Endometrial microvascular endothelial cells (primary cell): Measurements from ENCODE around the gene C13orf42. TPM values are rescaled to one million over a fixed set of nuclear protein-coding genes. Genes with fewer than 3 reads are reported as not detected.

Experiments used
- in situ Hi-C: cut with HindIII; loops from 2 replicates; pipeline ENCODE4 v1.10.0; 2017; ENCODE audit warnings: low sequenced_read_pairs, low pct_unique_long_range_greater_than_20kb; ENCODE audit errors: inconsistent ontology term
- total RNA-seq: library from RNA; depleted of rRNA; stranded (reverse); fragments of >200 nt; gene quantifications from one replicate; pipeline ENCODE4 v1.2.3, GENCODE V29; 2015; ENCODE audit errors: inconsistent ontology term

C13orf42 gene
- total RNA-seq = not detected

- in situ Hi-C loops = no loop called here
These were observed at the start of gene C13orf42 for GRCh38 chr13:51111174-51111573. C13orf42 (minus strand) TSS chr13:51111274; CDS start chr13:51111209, 65 bp downstream.

DNA sequence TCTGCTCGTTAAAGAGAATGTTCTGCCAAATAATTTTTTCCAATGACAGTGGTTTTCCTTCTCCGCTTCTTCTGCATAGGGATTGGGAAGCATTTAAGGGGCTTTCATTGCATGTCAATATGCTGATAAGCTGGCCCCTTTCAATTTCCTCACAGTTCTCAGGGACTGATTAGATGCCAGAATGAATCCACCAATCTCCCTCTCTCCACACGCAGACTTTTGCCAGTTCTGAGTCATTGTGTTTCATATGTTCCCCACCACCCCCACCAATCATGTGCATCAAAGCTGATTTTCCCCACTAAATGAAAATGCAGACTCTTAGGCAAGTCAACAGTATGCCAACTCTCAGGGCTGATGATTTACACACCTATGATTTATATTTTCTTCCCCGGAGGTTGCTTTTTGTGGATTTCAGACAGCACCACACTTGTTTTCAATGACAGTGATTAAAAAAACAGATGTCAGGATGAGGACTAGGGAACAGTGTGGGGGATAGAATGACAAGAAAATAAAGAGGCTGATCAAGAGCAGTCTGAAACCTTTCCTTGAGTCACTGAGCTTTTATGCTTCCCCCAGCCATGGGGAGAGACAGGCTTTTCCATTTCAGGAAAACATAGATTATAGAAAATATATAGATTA is 47.9 kb upstream of the C13orf42 start:
- in situ Hi-C loops = loop anchor here (25.0 kb wide), 1 partner anchor 128 kb away; no protein-coding TSS in a partner anchor

- in situ Hi-C loops = loop anchor here (25.0 kb wide), 1 partner anchor 129 kb away; no protein-coding TSS in a partner anchor
These were observed 47.3 kb upstream of the C13orf42 start for GRCh38 chr13:51158365-51158764.

GRCh38 chr13:51156648-51157047 is 45.6 kb upstream of the C13orf42 start:
- in situ Hi-C loops = loop anchor here (25.0 kb wide), 1 partner anchor 131 kb away; no protein-coding TSS in a partner anchor

- in situ Hi-C loops = loop anchor here (25.0 kb wide), 1 partner anchor 131 kb away; no protein-coding TSS in a partner anchor
These were observed 44.9 kb upstream of the C13orf42 start for GRCh38 chr13:51155776-51156515.

DNA sequence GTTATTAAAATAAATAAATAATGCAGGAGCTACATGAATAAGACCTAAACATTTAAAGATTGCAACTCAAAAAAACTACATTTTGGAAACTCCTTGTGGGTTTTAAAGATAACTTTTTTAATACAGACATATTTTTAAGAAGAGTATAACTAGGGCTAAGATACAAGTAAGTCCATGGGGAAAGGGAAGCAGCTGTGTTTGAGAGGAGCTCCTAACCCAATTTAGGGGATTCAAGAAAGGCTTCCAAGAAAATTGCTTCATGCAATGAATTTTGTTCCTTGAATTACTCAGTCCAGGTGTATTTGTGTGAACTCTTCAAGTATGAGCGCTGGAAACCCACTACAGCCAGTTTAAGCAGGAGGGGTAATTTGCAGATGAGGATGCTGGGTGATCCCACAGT is 44.1 kb upstream of the C13orf42 start:
- in situ Hi-C loops = loop anchor here (25.0 kb wide), 1 partner anchor 132 kb away; no protein-coding TSS in a partner anchor

DNA sequence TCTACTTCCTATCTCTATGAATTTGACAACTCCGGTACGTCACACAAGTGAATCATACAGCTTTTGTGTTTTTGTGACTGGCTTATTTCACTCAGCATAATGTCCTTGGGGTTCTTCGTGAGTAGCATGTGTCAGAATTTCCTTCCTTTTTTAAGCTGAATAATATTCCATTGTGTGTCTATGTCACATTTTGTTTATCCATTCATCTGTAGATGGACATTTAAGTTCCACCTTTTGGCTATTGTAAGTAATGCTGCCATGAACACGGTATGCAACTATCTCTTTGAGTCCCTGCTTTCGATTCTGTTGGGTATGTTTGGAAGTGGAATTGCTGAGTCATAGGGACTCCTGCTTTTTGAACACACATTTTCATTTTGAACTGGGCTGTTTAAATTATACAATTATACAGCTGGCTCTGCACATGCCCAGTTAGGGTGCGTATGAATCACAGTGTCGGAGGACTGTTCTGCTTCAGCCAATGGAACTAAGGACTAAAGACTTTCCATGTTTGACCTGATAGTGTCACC is 43.0 kb upstream of the C13orf42 start:
- in situ Hi-C loops = loop anchor here (25.0 kb wide), 1 partner anchor 133 kb away; no protein-coding TSS in a partner anchor

DNA sequence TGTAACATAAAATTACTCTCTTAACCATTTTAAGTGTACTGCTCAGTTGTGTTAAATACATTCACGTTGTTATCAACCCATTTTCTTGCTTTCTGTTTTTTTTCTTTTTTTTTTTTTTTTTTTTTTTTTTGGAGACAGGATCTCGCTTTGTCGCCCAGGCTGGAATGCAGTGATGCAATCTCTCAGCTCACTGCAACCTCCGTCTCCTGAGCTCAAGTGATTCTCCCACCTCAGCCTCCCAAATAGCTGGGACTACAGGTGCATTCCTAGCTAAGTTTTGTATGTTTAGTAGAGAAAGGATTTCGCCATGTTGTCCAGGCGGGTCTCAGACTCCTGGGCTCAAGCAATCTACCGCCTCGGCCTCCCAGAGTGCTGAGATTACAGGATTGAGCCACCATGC is 42.5 kb upstream of the C13orf42 start:
- in situ Hi-C loops = loop anchor here (25.0 kb wide), 1 partner anchor 134 kb away; no protein-coding TSS in a partner anchor

DNA sequence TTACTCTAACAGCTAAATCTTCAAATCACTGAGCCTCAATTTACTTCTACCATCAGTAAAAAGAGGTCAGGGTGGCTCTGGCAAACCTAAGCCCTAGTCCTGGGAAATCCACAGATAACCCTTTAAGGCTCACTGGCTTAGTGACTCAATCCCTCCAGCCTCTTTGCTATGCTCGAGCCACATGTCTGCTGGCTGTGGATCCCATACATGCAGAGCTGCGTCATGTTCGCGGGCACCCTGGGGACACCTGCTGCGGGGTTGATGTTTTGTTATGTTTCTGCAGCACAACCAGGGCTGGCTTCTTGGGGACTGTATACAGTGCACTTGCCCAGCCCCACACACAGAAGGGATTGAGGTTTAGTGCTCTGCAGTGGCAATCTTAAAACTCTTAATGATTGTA is 41.6 kb upstream of the C13orf42 start:
- in situ Hi-C loops = loop anchor here (25.0 kb wide), 1 partner anchor 135 kb away; no protein-coding TSS in a partner anchor

DNA sequence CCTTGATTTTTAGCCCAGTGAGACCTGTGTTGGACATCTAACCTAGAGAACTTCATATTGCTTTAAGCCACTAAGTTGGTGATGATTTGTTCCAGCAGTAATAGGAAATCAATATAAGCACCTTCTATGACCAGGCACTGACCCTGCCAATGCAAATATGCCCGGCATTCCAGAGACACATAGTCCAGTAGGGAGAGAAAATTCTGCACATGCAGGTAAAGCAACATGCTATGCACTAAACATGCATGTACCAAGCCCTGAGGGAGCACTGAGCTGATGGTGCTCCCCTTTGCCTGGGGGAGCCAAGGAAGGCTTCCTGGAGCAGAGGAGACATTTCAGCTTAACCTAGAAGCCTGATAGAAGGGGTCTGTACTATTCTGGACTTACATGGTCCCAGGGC is 40.4 kb upstream of the C13orf42 start:
- in situ Hi-C loops = loop anchor here (25.0 kb wide), 1 partner anchor 136 kb away; no protein-coding TSS in a partner anchor

GRCh38 chr13:51148952-51149573 is 38.0 kb upstream of the C13orf42 start:
- in situ Hi-C loops = no loop called here

GRCh38 chr13:51148223-51148951 is 37.3 kb upstream of the C13orf42 start:
- in situ Hi-C loops = no loop called here

- in situ Hi-C loops = no loop called here
These were observed 36.7 kb upstream of the C13orf42 start for GRCh38 chr13:51147732-51148131.

DNA sequence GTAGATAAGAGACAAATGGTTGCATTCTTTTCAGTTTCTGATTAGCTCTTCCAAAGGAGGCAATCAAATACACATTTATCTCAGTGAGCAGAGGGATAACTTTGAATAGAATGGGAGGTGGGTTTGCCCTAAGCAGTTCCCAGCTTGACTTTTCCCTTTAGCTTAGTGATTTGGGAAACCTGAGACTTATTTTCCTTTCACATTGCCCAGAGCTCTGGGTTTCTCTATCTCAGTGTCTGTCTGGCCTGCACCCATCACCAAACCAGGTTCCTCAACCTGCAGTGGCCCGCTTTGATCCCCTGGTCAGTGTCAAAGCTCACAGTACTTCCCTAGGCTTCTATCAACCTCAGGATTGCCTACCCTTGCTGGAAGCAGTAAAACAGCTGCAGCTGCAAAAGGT is 35.6 kb upstream of the C13orf42 start:
- in situ Hi-C loops = no loop called here

GRCh38 chr13:51137250-51137649 is 26.2 kb upstream of the C13orf42 start:
- in situ Hi-C loops = no loop called here

GRCh38 chr13:51136276-51136980 is 25.4 kb upstream of the C13orf42 start:
- in situ Hi-C loops = no loop called here

DNA sequence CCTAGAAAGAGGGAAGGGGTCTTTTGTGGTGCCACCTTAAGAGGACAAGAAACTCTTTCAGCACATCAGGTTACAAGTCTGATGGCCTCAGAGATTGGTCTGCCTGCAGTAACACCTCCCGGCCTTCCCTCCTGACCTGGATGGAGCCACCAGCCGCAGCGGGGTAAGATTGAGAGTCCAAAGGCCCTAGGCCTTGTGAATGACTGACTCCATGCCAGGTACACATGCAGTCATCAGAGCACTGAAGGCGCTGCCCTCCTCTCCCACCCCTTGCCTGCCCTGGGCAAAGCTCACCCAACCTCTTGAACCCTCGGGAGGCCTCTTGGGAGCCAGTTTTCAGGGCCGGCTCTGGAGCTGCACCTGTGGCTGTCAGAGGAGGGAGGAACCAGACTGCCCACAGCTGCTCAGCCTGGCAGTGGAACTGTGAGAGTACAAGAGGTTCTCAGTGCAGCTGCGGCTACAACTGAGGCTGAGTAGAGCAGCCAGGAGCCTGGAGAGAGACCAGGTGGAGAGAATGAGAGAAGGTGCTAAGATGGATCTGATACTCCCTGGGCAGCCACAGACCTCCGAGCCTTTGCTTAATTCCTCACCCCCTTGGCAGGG is 23.8 kb upstream of the C13orf42 start:
- in situ Hi-C loops = no loop called here

DNA sequence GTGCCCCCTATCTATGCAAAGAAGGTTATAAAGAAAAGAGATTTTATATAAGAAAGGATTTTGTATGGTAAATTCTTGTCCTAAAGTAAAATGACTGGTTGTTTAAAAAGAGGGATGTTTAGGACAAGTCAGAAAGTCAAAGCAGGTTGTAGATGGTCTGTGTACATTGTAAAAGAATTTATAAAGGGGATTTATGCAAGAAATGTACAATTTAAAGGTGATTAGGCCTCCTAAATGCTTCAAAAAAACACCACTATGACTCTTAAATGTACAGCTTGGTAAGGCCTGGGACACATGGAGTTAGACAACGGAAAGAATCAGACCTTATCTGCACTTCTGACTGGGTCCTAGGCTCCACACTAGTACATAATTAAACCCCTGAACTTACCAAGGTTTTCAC is 19.3 kb upstream of the C13orf42 start:
- in situ Hi-C loops = no loop called here
